K562 (cell line): Measurements from ENCODE around the gene WDHD1. TPM values are rescaled to one million over a fixed set of nuclear protein-coding genes. Genes with fewer than 3 reads are reported as not detected.

Source experiments
- polyA plus RNA-seq, 8 experiments: library from polyadenylated mRNA; depleted of rRNA in 4 of 8; stranded (reverse) in 5 of 8; unstranded in 3 of 8; fragments of >200 nt; fragmentation: Nextera tagmentation in 2 of 8; fragmentation: Illumina TruSeq in 1 of 8; extraction: Ambion mirVana in 2 of 8; extraction: Trizol in 1 of 8; gene quantifications; 2 replicates each; pipeline versions ENCODE4 v1.2.1 to v1.2.3, GENCODE V29; 2011 to 2014; ENCODE audit warnings: inconsistent platforms in 1 of 8, missing spikeins in 1 of 8
- total RNA-seq, 7 experiments: library from RNA; depleted of rRNA in 6 of 7; stranded (reverse); fragments of >200 nt in 6 of 7; fragmentation: Illumina TruSeq in 2 of 7; extraction: Trizol in 2 of 7; gene quantifications; 2 replicates each; pipeline versions ENCODE4 v1.2.1 to v1.2.3, GENCODE V29; 2011 to 2021; ENCODE audit warnings: low replicate concordance in 1 of 7

Gene WDHD1
- total and polyA plus RNA-seq, 9 of the 15 experiments (the other 6 are each of a cell fraction or from before 2014, with no cell fraction given), result 11.7 to 39.1 (median 30.0) TPM

Other genes starting within 250 kb of the WDHD1 start
- 5.4 and 6.8 TPM in 2 replicates for gene GCH1, start 124.3 kb downstream of the WDHD1 start, total RNA-seq (2014; rRNA removed)
- 6.5 and 7.9 TPM in 2 replicates for gene GCH1, start 124.3 kb downstream of the WDHD1 start, total RNA-seq (2014; rRNA removed; fragmentation: Illumina TruSeq; extraction: Trizol)
- 3.8 and 4.3 TPM in 2 replicates for gene GCH1, start 124.3 kb downstream of the WDHD1 start, total RNA-seq (2015; rRNA removed; fragmentation: Illumina TruSeq; extraction: Trizol)
- gene GCH1, start 124.3 kb downstream of the WDHD1 start, total RNA-seq (2021), result 7.6 and 7.9 TPM in 2 replicates
- 10.3 and 13.1 TPM in 2 replicates for gene GCH1, start 124.3 kb downstream of the WDHD1 start, polyA plus RNA-seq (2011; rRNA removed)
- 5.1 and 7.3 TPM in 2 replicates for gene GCH1, start 124.3 kb downstream of the WDHD1 start, polyA plus RNA-seq (2014; fragmentation: Illumina TruSeq; extraction: Trizol)
- 1 to 10 TPM; 3.9 to 4.6 TPM for gene GCH1, start 124.3 kb downstream of the WDHD1 start, polyA plus RNA-seq (2014; fragmentation: Nextera tagmentation; extraction: Ambion mirVana)
- 8.4 and 10.6 TPM in 2 replicates for gene GCH1, start 124.3 kb downstream of the WDHD1 start, polyA plus RNA-seq (2014; rRNA removed)
- gene SOCS4, start 137 bp upstream of the WDHD1 start, total RNA-seq (2014; rRNA removed), result 5.5 and 6.8 TPM in 2 replicates
- 12.7 and 14.9 TPM in 2 replicates for gene SOCS4, start 137 bp upstream of the WDHD1 start, total RNA-seq (2014; rRNA removed; fragmentation: Illumina TruSeq; extraction: Trizol)
- gene SOCS4, start 137 bp upstream of the WDHD1 start, total RNA-seq (2015; rRNA removed; fragmentation: Illumina TruSeq; extraction: Trizol), result 10.3 and 12.4 TPM in 2 replicates
- gene SOCS4, start 137 bp upstream of the WDHD1 start, total RNA-seq (2021), result 9.7 and 10.9 TPM in 2 replicates
- gene SOCS4, start 137 bp upstream of the WDHD1 start, polyA plus RNA-seq (2011; rRNA removed), result 10.8 and 11.7 TPM in 2 replicates
- gene SOCS4, start 137 bp upstream of the WDHD1 start, polyA plus RNA-seq (2014; fragmentation: Illumina TruSeq; extraction: Trizol), result 8.6 and 9.9 TPM in 2 replicates
- 1 to 10 TPM; 2.6 to 2.9 TPM for gene SOCS4, start 137 bp upstream of the WDHD1 start, polyA plus RNA-seq (2014; fragmentation: Nextera tagmentation; extraction: Ambion mirVana)
- 8.0 and 8.1 TPM in 2 replicates for gene SOCS4, start 137 bp upstream of the WDHD1 start, polyA plus RNA-seq (2014; rRNA removed)
- gene MAPK1IP1L, start 24.5 kb upstream of the WDHD1 start, total RNA-seq (2014; rRNA removed), result 30.2 and 32.7 TPM in 2 replicates
- 39.7 and 40.5 TPM in 2 replicates for gene MAPK1IP1L, start 24.5 kb upstream of the WDHD1 start, total RNA-seq (2014; rRNA removed; fragmentation: Illumina TruSeq; extraction: Trizol)
- 43.1 and 49.8 TPM in 2 replicates for gene MAPK1IP1L, start 24.5 kb upstream of the WDHD1 start, total RNA-seq (2015; rRNA removed; fragmentation: Illumina TruSeq; extraction: Trizol)
- 75.8 and 76.5 TPM in 2 replicates for gene MAPK1IP1L, start 24.5 kb upstream of the WDHD1 start, total RNA-seq (2021)
- 35.9 and 47.3 TPM in 2 replicates for gene MAPK1IP1L, start 24.5 kb upstream of the WDHD1 start, polyA plus RNA-seq (2011; rRNA removed)
- 99.4 and 104 TPM in 2 replicates for gene MAPK1IP1L, start 24.5 kb upstream of the WDHD1 start, polyA plus RNA-seq (2014; fragmentation: Illumina TruSeq; extraction: Trizol)
- gene MAPK1IP1L, start 24.5 kb upstream of the WDHD1 start, polyA plus RNA-seq (2014; fragmentation: Nextera tagmentation; extraction: Ambion mirVana), result 10 to 100 TPM; 54.6 to 96.8 TPM
- gene MAPK1IP1L, start 24.5 kb upstream of the WDHD1 start, polyA plus RNA-seq (2014; rRNA removed), result 41.5 and 47.9 TPM in 2 replicates
- gene LGALS3, start 102.2 kb upstream of the WDHD1 start, total RNA-seq (2014; rRNA removed), result 1.9 and 5.2 TPM in 2 replicates
- gene LGALS3, start 102.2 kb upstream of the WDHD1 start, total RNA-seq (2014; rRNA removed; fragmentation: Illumina TruSeq; extraction: Trizol), result 0.73 and 0.89 TPM in 2 replicates
- 1.4 and 1.8 TPM in 2 replicates for gene LGALS3, start 102.2 kb upstream of the WDHD1 start, total RNA-seq (2015; rRNA removed; fragmentation: Illumina TruSeq; extraction: Trizol)
- 1.4 and 1.6 TPM in 2 replicates for gene LGALS3, start 102.2 kb upstream of the WDHD1 start, total RNA-seq (2021)
- gene LGALS3, start 102.2 kb upstream of the WDHD1 start, polyA plus RNA-seq (2011; rRNA removed), result 1.4 and 1.5 TPM in 2 replicates
- 0.76 and 1.1 TPM in 2 replicates for gene LGALS3, start 102.2 kb upstream of the WDHD1 start, polyA plus RNA-seq (2014; fragmentation: Illumina TruSeq; extraction: Trizol)
- gene LGALS3, start 102.2 kb upstream of the WDHD1 start, polyA plus RNA-seq (2014; fragmentation: Nextera tagmentation; extraction: Ambion mirVana), result under 1 TPM; 0.04 to 0.31 TPM
- gene LGALS3, start 102.2 kb upstream of the WDHD1 start, polyA plus RNA-seq (2014; rRNA removed), result 0.99 and 2.7 TPM in 2 replicates
- 33.2 and 39.1 TPM in 2 replicates for gene DLGAP5, start 164.5 kb upstream of the WDHD1 start, total RNA-seq (2014; rRNA removed)
- gene DLGAP5, start 164.5 kb upstream of the WDHD1 start, total RNA-seq (2014; rRNA removed; fragmentation: Illumina TruSeq; extraction: Trizol), result 80.0 and 91.7 TPM in 2 replicates
- 69.4 and 74.0 TPM in 2 replicates for gene DLGAP5, start 164.5 kb upstream of the WDHD1 start, total RNA-seq (2015; rRNA removed; fragmentation: Illumina TruSeq; extraction: Trizol)
- gene DLGAP5, start 164.5 kb upstream of the WDHD1 start, total RNA-seq (2021), result 55.7 and 56.0 TPM in 2 replicates
- gene DLGAP5, start 164.5 kb upstream of the WDHD1 start, polyA plus RNA-seq (2011; rRNA removed), result 39.2 and 59.9 TPM in 2 replicates
- gene DLGAP5, start 164.5 kb upstream of the WDHD1 start, polyA plus RNA-seq (2014; fragmentation: Illumina TruSeq; extraction: Trizol), result 64.7 and 71.5 TPM in 2 replicates
- 10 to 100 TPM; 49.6 to 72.4 TPM for gene DLGAP5, start 164.5 kb upstream of the WDHD1 start, polyA plus RNA-seq (2014; fragmentation: Nextera tagmentation; extraction: Ambion mirVana)
- gene DLGAP5, start 164.5 kb upstream of the WDHD1 start, polyA plus RNA-seq (2014; rRNA removed), result 38.3 and 42.1 TPM in 2 replicates
- 14.0 and 15.1 TPM in 2 replicates for gene FBXO34, start 244.3 kb upstream of the WDHD1 start, total RNA-seq (2014; rRNA removed)
- gene FBXO34, start 244.3 kb upstream of the WDHD1 start, total RNA-seq (2014; rRNA removed; fragmentation: Illumina TruSeq; extraction: Trizol), result 19.0 and 21.2 TPM in 2 replicates
- gene FBXO34, start 244.3 kb upstream of the WDHD1 start, total RNA-seq (2015; rRNA removed; fragmentation: Illumina TruSeq; extraction: Trizol), result 17.1 and 18.0 TPM in 2 replicates
- gene FBXO34, start 244.3 kb upstream of the WDHD1 start, total RNA-seq (2021), result 16.5 and 16.9 TPM in 2 replicates
- 20.4 and 24.9 TPM in 2 replicates for gene FBXO34, start 244.3 kb upstream of the WDHD1 start, polyA plus RNA-seq (2011; rRNA removed)
- 13.3 and 16.2 TPM in 2 replicates for gene FBXO34, start 244.3 kb upstream of the WDHD1 start, polyA plus RNA-seq (2014; fragmentation: Illumina TruSeq; extraction: Trizol)
- 10 to 100 TPM in 1 of 2 experiments, 1 to 10 TPM in 1; 6.3 to 10.8 TPM for gene FBXO34, start 244.3 kb upstream of the WDHD1 start, polyA plus RNA-seq (2014; fragmentation: Nextera tagmentation; extraction: Ambion mirVana)
- gene FBXO34, start 244.3 kb upstream of the WDHD1 start, polyA plus RNA-seq (2014; rRNA removed), result 15.3 and 15.9 TPM in 2 replicates